ENCODE results near the gene ACACB.

The ACACB gene

GRCh38 chr12:109182041-109182839, 65.9 kb downstream of the ACACB start:
- DNase-seq, result no peak

GRCh38 chr12:109185441-109185840, 69.1 kb downstream of the ACACB start:
- no peak for DNase-seq

GRCh38 chr12:109186993-109187653, 70.7 kb downstream of the ACACB start:
- no peak for DNase-seq

- DNase-seq, result no peak
These were observed 71.8 kb downstream of the ACACB start for GRCh38 chr12:109188108-109188712.

GRCh38 chr12:109189291-109189690, 72.9 kb downstream of the ACACB start:
- no peak for DNase-seq

GRCh38 chr12:109191621-109192250, 75.3 kb downstream of the ACACB start:
- no peak for DNase-seq

GRCh38 chr12:109192358-109192757, 76.0 kb downstream of the ACACB start:
- DNase-seq, result no peak

- DNase-seq, result no peak
These were observed 77.5 kb downstream of the ACACB start for GRCh38 chr12:109193896-109194295.

GRCh38 chr12:109196332-109196731, 79.9 kb downstream of the ACACB start:
- DNase-seq, result no peak

GRCh38 chr12:109197327-109197726, 80.9 kb downstream of the ACACB start:
- no peak for DNase-seq

- DNase-seq, result no peak
These were observed 82.9 kb downstream of the ACACB start for GRCh38 chr12:109199324-109199723.

GRCh38 chr12:109200825-109201495, 84.6 kb downstream of the ACACB start:
- no peak for DNase-seq

GRCh38 chr12:109201496-109201885, 85.1 kb downstream of the ACACB start:
- DNase-seq, result no peak

GRCh38 chr12:109202770-109203169, 86.4 kb downstream of the ACACB start:
- no peak for DNase-seq

- DNase-seq, result no peak
These were observed 87.1 kb downstream of the ACACB start for GRCh38 chr12:109203480-109203879.

GRCh38 chr12:109209082-109209481, 92.7 kb downstream of the ACACB start:
- DNase-seq, result no peak

- no peak for DNase-seq
These were observed 96.2 kb downstream of the ACACB start for GRCh38 chr12:109212460-109213115.

- DNase-seq, result no peak
These were observed 97.7 kb downstream of the ACACB start for GRCh38 chr12:109214131-109214530.

GRCh38 chr12:109218996-109219395, 102.6 kb downstream of the ACACB start:
- DNase-seq, result no peak

GRCh38 chr12:109219938-109220337, 103.6 kb downstream of the ACACB start:
- no peak for DNase-seq

GRCh38 chr12:109221277-109221931, 105.0 kb downstream of the ACACB start:
- no peak for DNase-seq

- no peak for DNase-seq
These were observed 105.7 kb downstream of the ACACB start for GRCh38 chr12:109222062-109222461.

Data from retina (tissue), 1 donor.